Measurements from ENCODE around the gene CDSN. TPM values are rescaled to one million over a fixed set of nuclear protein-coding genes. Genes with fewer than 3 reads are reported as not detected.

CDSN gene
- total RNA-seq, 1 experiment from 2014 or later, result not detected

- no peak overlapping the region for H3K27ac ChIP-seq (ENCODE audit: low read length)
- no peak overlapping the region for H3K4me3 ChIP-seq (ENCODE audit: low read length)
- H3K4me1 ChIP-seq (ENCODE audit: low read length), result no peaks in the 10 kb centered on the region
- H2AFZ ChIP-seq (ENCODE audit: low read length), result no peak overlapping the region
- H4K20me1 ChIP-seq (ENCODE audit: insufficient read depth, low read depth, low read length), result no peaks in the 10 kb centered on the region
- no peak for DNase-seq
- no peaks in the 10 kb centered on the region for H3K36me3 ChIP-seq (ENCODE audit: insufficient read depth, low read length)
- no peak overlapping the region for H3K4me2 ChIP-seq (ENCODE audit: low read depth, low read length, poor library complexity, severe bottlenecking)
- H3K9me2 ChIP-seq (replicated peaks; ENCODE audit: insufficient read depth, low read length), result no peaks in the 10 kb centered on the region
- H3K9me3 ChIP-seq (ENCODE audit: low read length), result no peaks in the 10 kb centered on the region
- no peaks in the 10 kb centered on the region for H3K79me2 ChIP-seq (ENCODE audit: low read length)
- H3K27me3 ChIP-seq (ENCODE audit: low read length), result no peaks in the 10 kb centered on the region
- no peak overlapping the region for H3K9ac ChIP-seq (ENCODE audit: low read length)
Observed at GRCh38 chr6:31116661-31117385, 3.4 kb downstream of the CDSN start.

- H4K20me1 ChIP-seq (ENCODE audit: insufficient read depth, low read depth, low read length), result no peaks in the 10 kb centered on the region
- H3K4me1 ChIP-seq (ENCODE audit: low read length), result no peaks in the 10 kb centered on the region
- H3K4me2 ChIP-seq (ENCODE audit: low read depth, low read length, poor library complexity, severe bottlenecking), result no peak overlapping the region
- no peaks in the 10 kb centered on the region for H3K9me2 ChIP-seq (replicated peaks; ENCODE audit: insufficient read depth, low read length)
- no peak for DNase-seq
- no peaks in the 10 kb centered on the region for H3K79me2 ChIP-seq (ENCODE audit: low read length)
- no peaks in the 10 kb centered on the region for H3K27me3 ChIP-seq (ENCODE audit: low read length)
- H3K9me3 ChIP-seq (ENCODE audit: low read length), result no peaks in the 10 kb centered on the region
- H3K36me3 ChIP-seq (ENCODE audit: insufficient read depth, low read length), result no peaks in the 10 kb centered on the region
- H3K9ac ChIP-seq (ENCODE audit: low read length), result no peak overlapping the region
- H2AFZ ChIP-seq (ENCODE audit: low read length), result no peak overlapping the region
- no peak overlapping the region for H3K4me3 ChIP-seq (ENCODE audit: low read length)
- H3K27ac ChIP-seq (ENCODE audit: low read length), result no peak overlapping the region
Observed at GRCh38 chr6:31115941-31116560, 4.2 kb downstream of the CDSN start.

- H3K9ac ChIP-seq (ENCODE audit: low read length), result no peak overlapping the region
- no peak for DNase-seq
- no peaks in the 10 kb centered on the region for H3K9me2 ChIP-seq (replicated peaks; ENCODE audit: insufficient read depth, low read length)
- H2AFZ ChIP-seq (ENCODE audit: low read length), result no peak overlapping the region
- no peak overlapping the region for H3K4me3 ChIP-seq (ENCODE audit: low read length)
- H3K9me3 ChIP-seq (ENCODE audit: low read length), result no peaks in the 10 kb centered on the region
- H3K27ac ChIP-seq (ENCODE audit: low read length), result no peak overlapping the region
- no peak overlapping the region for H3K4me2 ChIP-seq (ENCODE audit: low read depth, low read length, poor library complexity, severe bottlenecking)
- H3K4me1 ChIP-seq (ENCODE audit: low read length), result no peaks in the 10 kb centered on the region
- no peaks in the 10 kb centered on the region for H3K27me3 ChIP-seq (ENCODE audit: low read length)
- no peaks in the 10 kb centered on the region for H3K36me3 ChIP-seq (ENCODE audit: insufficient read depth, low read length)
- H4K20me1 ChIP-seq (ENCODE audit: insufficient read depth, low read depth, low read length), result no peaks in the 10 kb centered on the region
- H3K79me2 ChIP-seq (ENCODE audit: low read length), result no peaks in the 10 kb centered on the region
Observed at GRCh38 chr6:31114970-31115849, 5.0 kb downstream of the CDSN start.

- no peaks in the 10 kb centered on the region for H4K20me1 ChIP-seq (ENCODE audit: insufficient read depth, low read depth, low read length)
- no peaks in the 10 kb centered on the region for H3K9me2 ChIP-seq (replicated peaks; ENCODE audit: insufficient read depth, low read length)
- DNase-seq, result no peak
- H3K79me2 ChIP-seq (ENCODE audit: low read length), result no peaks in the 10 kb centered on the region
- H3K27ac ChIP-seq (ENCODE audit: low read length), result no peak within 1 kb of the TSS
- H3K4me2 ChIP-seq (ENCODE audit: low read depth, low read length, poor library complexity, severe bottlenecking), result no peak within 1 kb of the TSS
- H3K4me1 ChIP-seq (ENCODE audit: low read length), result no peaks in the 10 kb centered on the region
- no peak within 1 kb of the TSS for H2AFZ ChIP-seq (ENCODE audit: low read length)
- H3K4me3 ChIP-seq (ENCODE audit: low read length), result no peak within 1 kb of the TSS
- H3K9me3 ChIP-seq (ENCODE audit: low read length), result no peaks in the 10 kb centered on the region
- no peak within 1 kb of the TSS for H3K9ac ChIP-seq (ENCODE audit: low read length)
- H3K36me3 ChIP-seq (ENCODE audit: insufficient read depth, low read length), result no peaks in the 10 kb centered on the region
- H3K27me3 ChIP-seq (ENCODE audit: low read length), result no peaks in the 10 kb centered on the region
Observed at GRCh38 chr6:31114541-31114878, 5.7 kb downstream of the CDSN start, which contains the start of gene PSORS1C1. TSS of gene PSORS1C1 (plus strand) at chr6:31114800. CDS start at chr6:31129633, 14,833 bp downstream.

- H3K9me2 ChIP-seq (replicated peaks; ENCODE audit: insufficient read depth, low read length), result no peaks in the 10 kb centered on the region
- H3K4me3 ChIP-seq (ENCODE audit: low read length), result no peak overlapping the region
- no peaks in the 10 kb centered on the region for H3K9me3 ChIP-seq (ENCODE audit: low read length)
- H2AFZ ChIP-seq (ENCODE audit: low read length), result no peak overlapping the region
- no peaks in the 10 kb centered on the region for H3K36me3 ChIP-seq (ENCODE audit: insufficient read depth, low read length)
- H3K27ac ChIP-seq (ENCODE audit: low read length), result no peak overlapping the region
- no peaks in the 10 kb centered on the region for H3K79me2 ChIP-seq (ENCODE audit: low read length)
- no peaks in the 10 kb centered on the region for H3K27me3 ChIP-seq (ENCODE audit: low read length)
- no peaks in the 10 kb centered on the region for H3K4me1 ChIP-seq (ENCODE audit: low read length)
- no peak for DNase-seq
- no peak overlapping the region for H3K9ac ChIP-seq (ENCODE audit: low read length)
- no peak overlapping the region for H3K4me2 ChIP-seq (ENCODE audit: low read depth, low read length, poor library complexity, severe bottlenecking)
- H4K20me1 ChIP-seq (ENCODE audit: insufficient read depth, low read depth, low read length), result no peaks in the 10 kb centered on the region
Observed at GRCh38 chr6:31113861-31114540, 6.2 kb downstream of the CDSN start.

GRCh38 chr6:31112478-31112877, 7.8 kb downstream of the CDSN start, which contains the start of gene C6orf15:
TSS of gene C6orf15 (minus strand) at chr6:31112575. CDS start at chr6:31112555, 20 bp downstream.
- H3K36me3 ChIP-seq (ENCODE audit: insufficient read depth, low read length), result no peaks in the 10 kb centered on the region
- no peaks in the 10 kb centered on the region for H3K79me2 ChIP-seq (ENCODE audit: low read length)
- H3K4me1 ChIP-seq (ENCODE audit: low read length), result no peaks in the 10 kb centered on the region
- H3K9me2 ChIP-seq (replicated peaks; ENCODE audit: insufficient read depth, low read length), result no peaks in the 10 kb centered on the region
- no peaks in the 10 kb centered on the region for H4K20me1 ChIP-seq (ENCODE audit: insufficient read depth, low read depth, low read length)
- H3K9me3 ChIP-seq (ENCODE audit: low read length), result no peaks in the 10 kb centered on the region
- no peak within 1 kb of the TSS for H3K9ac ChIP-seq (ENCODE audit: low read length)
- no peak within 1 kb of the TSS for H3K4me2 ChIP-seq (ENCODE audit: low read depth, low read length, poor library complexity, severe bottlenecking)
- H2AFZ ChIP-seq (ENCODE audit: low read length), result no peak within 1 kb of the TSS
- no peak for DNase-seq
- H3K4me3 ChIP-seq (ENCODE audit: low read length), result no peak within 1 kb of the TSS
- H3K27me3 ChIP-seq (ENCODE audit: low read length), result no peaks in the 10 kb centered on the region
- no peak within 1 kb of the TSS for H3K27ac ChIP-seq (ENCODE audit: low read length)

- H3K27ac ChIP-seq (ENCODE audit: low read length), result no peak overlapping the region
- H3K27me3 ChIP-seq (ENCODE audit: low read length), result no peaks in the 10 kb centered on the region
- no peaks in the 10 kb centered on the region for H3K4me1 ChIP-seq (ENCODE audit: low read length)
- no peak overlapping the region for H3K4me3 ChIP-seq (ENCODE audit: low read length)
- DNase-seq, result no peak
- no peaks in the 10 kb centered on the region for H4K20me1 ChIP-seq (ENCODE audit: insufficient read depth, low read depth, low read length)
- no peaks in the 10 kb centered on the region for H3K9me3 ChIP-seq (ENCODE audit: low read length)
- H3K9ac ChIP-seq (ENCODE audit: low read length), result no peak overlapping the region
- no peak overlapping the region for H3K4me2 ChIP-seq (ENCODE audit: low read depth, low read length, poor library complexity, severe bottlenecking)
- no peaks in the 10 kb centered on the region for H3K79me2 ChIP-seq (ENCODE audit: low read length)
- no peaks in the 10 kb centered on the region for H3K36me3 ChIP-seq (ENCODE audit: insufficient read depth, low read length)
- H2AFZ ChIP-seq (ENCODE audit: low read length), result no peak overlapping the region
- H3K9me2 ChIP-seq (replicated peaks; ENCODE audit: insufficient read depth, low read length), result no peaks in the 10 kb centered on the region
Observed at GRCh38 chr6:31111712-31112111, 8.5 kb downstream of the CDSN start.
